IgD-negative memory B cell (primary cell): ENCODE measurements around the gene PTK7. TPM values are rescaled to one million over a fixed set of nuclear protein-coding genes. Genes with fewer than 3 reads are reported as not detected.

Experiments
- H3K27ac Mint-ChIP-seq, 3 donors: one replicate each; pipeline ENCODE4 v1.8.0; 2020 to 2022; ENCODE audit warnings: mild to moderate bottlenecking in 3 of 3, mixed read lengths in 3 of 3, moderate library complexity in 1 of 3
- H3K27me3 Mint-ChIP-seq: one replicate; pipeline ENCODE4 v1.8.0; 2021; ENCODE audit warnings: mixed read lengths
- H3K36me3 Mint-ChIP-seq: one replicate; pipeline ENCODE4 v1.8.0; 2020; ENCODE audit warnings: mild to moderate bottlenecking, mixed read lengths
- H3K4me1 Mint-ChIP-seq, 3 donors: one replicate each; pipeline ENCODE4 v1.8.0; 2020 to 2022; ENCODE audit warnings: mixed read lengths in 3 of 3, mild to moderate bottlenecking in 1 of 3
- H3K4me3 Mint-ChIP-seq, 4 donors: one replicate each; pipeline ENCODE4 v1.8.0; 2020 to 2022; ENCODE audit warnings: mild to moderate bottlenecking in 4 of 4, mixed read lengths in 4 of 4, moderate library complexity in 3 of 4
- H3K9me3 Mint-ChIP-seq, 3 donors: one replicate each; pipeline ENCODE4 v1.8.0; 2020 to 2021; ENCODE audit warnings: mixed read lengths in 3 of 3, mild to moderate bottlenecking in 1 of 3
- polyA plus RNA-seq: library from polyadenylated mRNA; unstranded; fragments of 300-500 nt; fragmentation: Illumina TruSeq; gene quantifications from one replicate; pipeline ENCODE4 v1.2.3, GENCODE V29; 2021

Gene PTK7
- polyA plus RNA-seq, 1 donor from 2014 or later = not detected

DNA sequence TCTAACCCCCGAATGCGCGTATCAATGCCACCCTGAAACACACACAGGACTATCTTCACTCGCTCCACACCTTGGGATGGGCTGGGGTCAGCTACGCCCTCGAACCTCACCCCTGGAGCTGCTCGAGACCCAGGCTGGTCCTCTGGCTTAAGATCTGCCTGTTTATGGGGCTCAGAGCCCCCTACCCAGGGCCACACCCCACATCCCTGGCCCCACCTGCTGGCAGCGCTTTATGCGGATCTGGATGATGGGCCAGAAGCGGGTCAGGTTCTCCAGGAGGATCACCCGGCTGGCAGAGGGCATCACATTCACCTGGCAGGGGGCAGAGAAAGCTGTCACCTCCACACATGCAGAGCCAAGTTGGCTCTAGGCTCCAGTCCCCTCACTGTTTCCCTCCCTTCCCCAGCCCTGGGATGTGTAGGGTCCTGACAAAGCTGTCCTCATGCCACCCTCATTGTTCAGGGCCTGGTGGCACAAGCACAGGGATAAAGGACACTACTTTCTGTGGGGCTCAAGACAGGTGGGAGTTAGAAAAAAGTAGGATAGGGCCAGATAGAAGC is 30.7 kb upstream of the PTK7 start:
- Mint-ChIP-seq H3K4me1 (peaks cover 0 to 5% (median 0%) of the 10 kb centered on the region in 3 donors), H3K27ac (no peak overlapping the region), H3K9me3 (no peaks in the 10 kb centered on the region), H3K36me3 (no peaks in the 10 kb centered on the region), H3K4me3 (no peak overlapping the region), H3K27me3 (no peaks in the 10 kb centered on the region)

GRCh38 chr6:43047998-43048397 is 28.1 kb upstream of the PTK7 start:
- no peaks in the 10 kb centered on the region for H3K36me3 Mint-ChIP-seq
- H3K9me3 Mint-ChIP-seq = no peaks in the 10 kb centered on the region
- H3K27ac Mint-ChIP-seq = no peak overlapping the region
- peaks cover 9 to 10% (median 10%) of the 10 kb centered on the region in 3 donors for H3K4me1 Mint-ChIP-seq
- no peak overlapping the region for H3K4me3 Mint-ChIP-seq
- no peaks in the 10 kb centered on the region for H3K27me3 Mint-ChIP-seq

DNA sequence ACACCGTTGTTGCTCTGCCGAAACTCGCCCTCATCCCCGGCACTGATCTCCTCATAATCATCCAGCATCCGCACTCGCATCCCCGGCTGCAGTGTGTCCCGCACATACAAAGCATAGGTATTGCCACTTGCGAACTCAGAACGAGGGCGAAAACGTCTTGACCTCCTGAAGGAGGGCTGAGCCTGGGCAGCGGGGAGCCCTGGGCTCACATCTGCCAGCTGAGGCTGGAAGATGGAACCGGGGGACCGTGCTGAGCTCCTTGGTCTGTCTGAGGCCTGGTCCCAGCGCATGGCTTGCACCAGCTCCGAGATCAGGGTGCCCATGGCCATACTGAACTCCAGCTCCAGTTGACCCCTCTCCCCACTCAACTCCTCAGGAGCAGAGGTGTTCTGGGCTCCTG is 25.1 kb upstream of the PTK7 start:
- H3K4me1 Mint-ChIP-seq = peaks cover 13 to 23% (median 19%) of the 10 kb centered on the region in 3 donors
- peak overlapping the region in 2 of 4 donors; percentile 8 to 28 for H3K4me3 Mint-ChIP-seq
- H3K9me3 Mint-ChIP-seq = no peaks in the 10 kb centered on the region

GRCh38 chr6:43052225-43052841 is 23.8 kb upstream of the PTK7 start:
- Mint-ChIP-seq H3K4me1 (peaks cover 10 to 23% (median 19%) of the 10 kb centered on the region in 3 donors), H3K27me3 (no peaks in the 10 kb centered on the region), H3K27ac (peak overlapping the region; percentile 90 to 96 (median 92)), H3K4me3 (peak overlapping the region; percentile 89 to 99 (median 94)), H3K36me3 (no peaks in the 10 kb centered on the region), H3K9me3 (no peaks in the 10 kb centered on the region)

More for the DNA sequence above, 25.1 kb upstream of the PTK7 start:
- H3K36me3 Mint-ChIP-seq = no peaks in the 10 kb centered on the region
- H3K27ac Mint-ChIP-seq = no peak overlapping the region
- no peaks in the 10 kb centered on the region for H3K27me3 Mint-ChIP-seq

DNA sequence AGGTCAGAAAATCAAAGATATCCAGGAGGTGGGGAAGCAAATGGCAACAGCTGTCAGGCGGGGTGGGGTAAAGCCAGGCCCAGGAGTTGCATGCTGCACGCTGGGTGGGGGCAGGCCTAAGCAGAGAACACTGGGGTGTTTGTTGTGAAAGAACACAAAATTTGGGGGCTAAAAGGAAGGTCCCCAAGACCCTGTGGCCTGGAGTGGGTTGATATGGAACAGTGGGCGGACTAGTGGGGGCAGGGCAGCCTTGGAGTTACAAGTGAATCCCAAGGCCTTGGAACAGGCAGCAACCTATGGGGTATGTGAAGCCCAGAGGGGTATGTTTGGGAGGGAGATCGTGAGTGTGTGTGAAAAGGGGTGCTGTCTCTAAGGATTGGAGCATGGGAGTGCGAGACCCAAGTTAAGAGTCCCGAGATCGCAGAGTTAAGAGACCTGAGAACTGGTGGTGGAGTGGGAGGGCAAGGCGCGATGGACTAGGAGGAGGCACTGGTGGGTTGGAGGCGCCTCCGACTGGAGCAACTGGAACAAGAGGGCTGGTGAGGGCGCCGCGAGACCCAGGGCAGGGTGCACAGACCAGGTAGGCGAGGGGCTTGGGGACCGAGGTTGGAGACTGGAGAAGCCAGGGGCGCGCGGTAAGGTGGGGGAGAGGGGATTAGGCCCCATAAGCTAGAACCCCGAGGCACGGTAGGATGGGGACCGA is 23.1 kb upstream of the PTK7 start:
- Mint-ChIP-seq H3K4me1 (peaks cover 13 to 27% (median 20%) of the 10 kb centered on the region in 3 donors), H3K27ac (peak overlapping the region; percentile 90 to 96 (median 92)), H3K27me3 (no peaks in the 10 kb centered on the region), H3K4me3 (peak overlapping the region; percentile 89 to 99 (median 94)), H3K36me3 (no peaks in the 10 kb centered on the region), H3K9me3 (no peaks in the 10 kb centered on the region)

DNA sequence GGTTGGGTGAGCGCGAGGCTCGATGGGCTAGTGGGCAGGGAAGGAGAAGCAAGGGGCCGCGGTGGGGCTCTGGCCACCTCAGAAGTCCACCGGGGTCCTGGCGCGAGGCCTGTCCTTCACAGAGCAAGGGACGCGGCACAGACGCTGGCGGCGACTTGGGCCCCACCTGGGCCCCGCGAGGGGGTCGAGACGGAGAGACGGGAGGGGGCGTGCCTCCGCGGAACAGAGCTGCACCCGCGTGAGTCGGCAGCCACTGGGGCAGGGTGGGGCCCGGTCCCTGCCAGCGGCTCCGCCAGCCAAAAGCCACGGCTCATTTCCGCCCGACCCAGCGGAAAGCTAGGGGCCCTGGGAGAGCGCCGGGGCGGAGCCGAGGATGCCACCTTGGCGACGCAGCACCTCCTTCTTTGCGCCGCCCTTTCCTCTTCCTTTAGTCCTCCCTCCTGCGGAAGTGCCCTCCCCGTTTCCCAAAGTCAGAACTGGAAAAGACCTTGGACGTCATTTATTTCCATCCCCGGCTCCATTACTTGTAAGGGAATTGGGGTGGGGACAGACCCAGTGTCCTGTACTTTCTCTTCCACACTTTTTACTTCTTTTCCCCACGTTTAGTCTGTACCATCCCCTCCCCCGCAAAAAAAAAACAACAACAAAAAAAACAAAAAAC is 22.4 kb upstream of the PTK7 start, which contains the start of gene CUL7:
CUL7 (minus strand) TSS at position 307 of the 661 bp plus-strand sequence. CDS start 1,063 bp downstream, outside the sequence.
- Mint-ChIP-seq H3K4me3 (peak within 1 kb of the TSS; percentile 89 to 99 (median 94)), H3K27ac (peak within 1 kb of the TSS; percentile 90 to 96 (median 92)), H3K4me1 (peaks cover 19 to 34% (median 27%) of the 10 kb centered on the region in 3 donors), H3K27me3 (no peaks in the 10 kb centered on the region), H3K9me3 (no peaks in the 10 kb centered on the region), H3K36me3 (no peaks in the 10 kb centered on the region)

- Mint-ChIP-seq H3K4me1 (peaks cover 21 to 38% (median 34%) of the 10 kb centered on the region in 3 donors), H3K27ac (peak overlapping the region; percentile 90 to 96 (median 92))
These were observed 21.7 kb upstream of the PTK7 start for GRCh38 chr6:43054206-43054943.

DNA sequence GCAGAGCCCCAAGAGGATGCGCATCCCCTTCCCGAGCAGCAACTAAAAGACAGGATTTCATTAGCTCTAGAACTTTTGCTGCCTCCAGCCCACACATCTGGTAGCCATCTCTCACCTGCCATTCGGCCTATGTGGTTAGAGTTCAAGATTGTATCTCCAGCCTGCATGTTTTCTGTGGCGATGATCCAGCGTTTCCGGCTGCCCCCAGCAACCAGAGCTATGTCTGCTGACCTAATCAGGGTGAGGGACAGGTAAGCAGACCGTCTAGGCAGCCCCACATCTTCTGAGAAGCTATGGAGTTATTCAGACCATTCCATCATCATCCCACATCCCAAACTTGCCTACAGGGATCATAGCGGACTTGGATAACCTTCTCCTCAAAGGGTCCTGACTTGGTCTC is 20.1 kb upstream of the PTK7 start:
- Mint-ChIP-seq H3K4me3 (peak overlapping the region; percentile 45 to 91 (median 71)), H3K36me3 (no peaks in the 10 kb centered on the region), H3K4me1 (peaks cover 30 to 51% (median 42%) of the 10 kb centered on the region in 3 donors), H3K27ac (peak overlapping the region in 2 of 3 donors; percentile 17 to 51), H3K9me3 (no peaks in the 10 kb centered on the region), H3K27me3 (no peaks in the 10 kb centered on the region)

More at GRCh38 chr6:43054206-43054943, 21.7 kb upstream of the PTK7 start:
- no peaks in the 10 kb centered on the region for H3K9me3 Mint-ChIP-seq
- H3K4me3 Mint-ChIP-seq = peak overlapping the region; percentile 89 to 99 (median 94)
- H3K36me3 Mint-ChIP-seq = no peaks in the 10 kb centered on the region
- H3K27me3 Mint-ChIP-seq = no peaks in the 10 kb centered on the region

DNA sequence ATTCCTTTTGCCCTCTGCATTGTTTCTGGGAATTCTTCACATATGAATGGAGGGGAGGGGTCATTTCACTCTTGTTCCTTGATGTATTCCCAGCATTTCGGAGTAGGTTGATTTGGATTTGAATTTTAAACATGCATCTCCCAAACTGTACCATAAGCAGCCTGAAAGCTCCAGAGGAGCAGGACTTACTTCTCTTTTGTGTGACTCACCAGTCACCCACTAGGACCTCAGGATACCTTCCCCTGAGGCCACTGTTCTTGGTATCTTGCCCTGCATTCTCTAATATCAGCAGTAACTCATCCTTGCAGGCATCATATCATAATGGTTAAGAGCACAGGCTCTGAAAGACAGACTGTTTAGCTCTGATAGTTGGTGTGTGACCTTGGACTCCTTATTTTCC is 17.6 kb upstream of the PTK7 start:
- Mint-ChIP-seq H3K4me1 (peaks cover 29 to 40% (median 31%) of the 10 kb centered on the region in 3 donors), H3K4me3 (peak overlapping the region; percentile 91 to 100 (median 98)), H3K36me3 (no peaks in the 10 kb centered on the region), H3K9me3 (no peaks in the 10 kb centered on the region), H3K27me3 (no peaks in the 10 kb centered on the region), H3K27ac (peak overlapping the region in 2 of 3 donors; percentile 35 to 89)

DNA sequence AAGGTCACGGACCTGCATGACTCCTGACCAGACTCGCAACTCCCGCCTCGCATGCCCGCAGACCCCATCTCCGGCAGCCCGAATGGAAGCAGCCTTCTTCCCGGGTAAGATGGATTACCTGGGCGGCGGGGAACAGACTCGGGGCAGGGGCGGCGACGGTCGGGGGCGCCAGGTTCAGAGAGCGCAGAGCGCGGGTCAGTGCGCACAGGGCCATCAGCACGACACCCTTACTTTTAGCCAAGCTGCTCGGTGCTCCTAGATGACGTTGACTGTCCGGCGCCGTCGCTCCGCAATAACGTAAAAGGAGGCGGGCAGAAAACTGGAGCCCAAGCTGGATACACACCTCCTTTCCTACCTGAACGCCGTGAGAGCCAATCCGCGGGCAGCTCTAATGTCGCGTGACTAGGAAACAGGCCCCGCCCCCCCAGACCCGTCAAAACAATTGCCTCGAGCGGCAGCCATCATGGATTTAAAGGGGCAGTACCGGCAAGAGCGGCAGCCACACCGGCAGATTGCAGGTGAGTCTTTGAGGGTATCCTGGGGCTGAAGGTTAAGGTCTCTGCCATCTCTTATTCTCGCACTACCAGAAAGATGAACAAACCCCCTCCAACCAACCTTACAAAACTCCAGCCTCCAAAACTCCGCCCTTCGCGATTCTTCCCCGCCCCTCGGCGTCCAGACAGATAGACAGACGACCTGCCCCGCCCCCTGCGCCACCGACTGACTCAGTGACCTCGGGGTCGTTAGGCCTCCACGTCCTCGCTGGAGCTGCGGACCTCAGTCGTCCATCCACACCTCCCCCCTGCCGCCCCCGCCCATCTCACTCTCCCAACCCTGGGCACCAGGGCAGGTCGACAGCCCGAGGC is 16.7 kb upstream of the PTK7 start, which contains the start of the genes KLC4 and MRPL2:
KLC4 (plus strand) TSS at position 464 of the 866 bp plus-strand sequence. CDS start 1,705 bp downstream, outside the sequence.
MRPL2 (minus strand) TSS at position 267 of the 866 bp plus-strand sequence; CDS start at position 214, 53 bp downstream.
- Mint-ChIP-seq H3K4me1 (peaks cover 24 to 33% (median 26%) of the 10 kb centered on the region in 3 donors), H3K4me3 (peak within 1 kb of the TSS; percentile 91 to 100 (median 98)), H3K36me3 (no peaks in the 10 kb centered on the region), H3K9me3 (no peaks in the 10 kb centered on the region), H3K27ac (peak within 1 kb of the TSS; percentile 89 to 99 (median 98)), H3K27me3 (no peaks in the 10 kb centered on the region)

DNA sequence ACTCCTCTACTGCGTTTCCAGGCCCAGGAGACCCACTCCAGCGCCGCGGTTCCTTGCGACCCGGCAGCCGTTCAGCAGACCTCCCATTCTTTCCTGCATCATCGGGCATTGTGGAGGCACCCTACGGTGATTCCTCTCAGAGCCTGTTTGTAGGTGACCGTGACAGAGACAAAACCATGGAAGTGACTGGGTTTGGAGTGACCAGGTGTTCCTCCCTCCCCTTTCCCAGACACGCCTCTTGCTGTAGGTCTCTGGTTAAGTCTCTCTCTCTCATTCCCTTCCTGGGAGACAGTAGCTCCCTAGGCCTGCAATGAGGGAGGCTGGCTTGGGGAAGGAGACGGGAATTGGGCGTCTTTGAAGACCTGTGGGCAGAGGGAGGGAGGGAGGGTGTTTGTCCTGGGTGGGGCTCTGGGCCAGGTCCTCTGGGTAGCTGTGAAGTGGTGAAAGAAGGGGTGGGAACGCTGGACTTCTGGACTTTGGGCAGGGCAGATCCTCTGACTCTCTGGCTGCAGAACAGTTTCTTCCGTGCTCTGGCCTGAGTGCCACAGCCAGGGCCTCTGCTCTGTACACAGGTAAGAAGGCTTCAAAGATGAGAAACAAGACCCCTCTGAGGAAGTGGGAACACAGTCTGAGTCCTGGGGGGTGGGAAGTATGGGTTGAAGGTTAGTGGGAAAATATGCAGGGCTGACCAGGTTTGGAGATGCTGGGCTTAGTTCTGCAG is 15.9 kb upstream of the PTK7 start:
- Mint-ChIP-seq H3K9me3 (no peaks in the 10 kb centered on the region), H3K27me3 (no peaks in the 10 kb centered on the region), H3K4me3 (peak overlapping the region; percentile 91 to 100 (median 98)), H3K4me1 (peaks cover 24 to 32% (median 26%) of the 10 kb centered on the region in 3 donors), H3K36me3 (no peaks in the 10 kb centered on the region), H3K27ac (peak overlapping the region; percentile 89 to 99 (median 98))

DNA sequence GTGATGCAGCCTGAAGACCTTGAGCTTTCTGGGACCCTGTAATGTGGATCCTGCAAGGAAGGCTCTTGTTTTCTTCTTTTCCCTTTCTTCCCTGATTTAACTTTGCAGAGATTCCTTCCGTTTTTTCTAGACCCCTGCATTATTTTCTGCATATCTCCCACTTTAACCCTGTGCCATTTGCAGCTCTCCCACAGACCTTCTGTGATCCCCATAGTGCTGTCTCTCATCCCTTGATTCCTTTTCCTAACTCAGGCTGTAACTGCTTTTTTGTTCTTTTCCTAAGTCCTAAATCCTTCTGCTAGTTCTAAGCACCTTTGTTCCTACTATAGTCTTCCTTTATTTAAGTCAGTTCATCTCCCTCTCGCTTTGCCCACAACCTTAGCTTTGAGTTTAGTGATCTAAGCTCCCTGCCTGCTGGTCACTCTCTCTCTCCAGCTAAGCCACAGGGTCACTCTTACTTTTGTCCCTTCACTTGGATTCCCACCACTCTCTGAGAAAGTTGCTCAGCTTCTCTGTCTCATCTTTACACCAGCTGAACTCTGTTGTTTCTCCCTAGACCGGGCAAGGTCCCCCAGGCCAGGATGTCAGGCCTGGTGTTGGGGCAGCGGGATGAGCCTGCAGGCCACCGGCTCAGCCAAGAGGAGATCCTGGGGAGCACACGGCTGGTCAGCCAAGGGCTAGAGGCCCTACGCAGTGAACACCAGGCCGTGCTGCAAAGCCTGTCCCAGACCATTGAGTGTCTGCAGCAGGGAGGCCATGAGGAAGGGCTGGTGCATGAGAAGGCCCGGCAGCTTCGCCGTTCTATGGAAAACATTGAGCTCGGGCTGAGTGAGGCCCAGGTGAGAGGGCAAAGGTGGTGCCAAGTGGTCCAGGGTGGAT is 15.1 kb upstream of the PTK7 start:
- peak overlapping the region; percentile 91 to 100 (median 98) for H3K4me3 Mint-ChIP-seq

More for the DNA sequence above, 15.1 kb upstream of the PTK7 start:
- Mint-ChIP-seq H3K36me3 (no peaks in the 10 kb centered on the region), H3K9me3 (no peaks in the 10 kb centered on the region), H3K4me1 (peaks cover 24 to 30% (median 26%) of the 10 kb centered on the region in 3 donors), H3K27ac (peak overlapping the region; percentile 65 to 99 (median 89)), H3K27me3 (no peaks in the 10 kb centered on the region)
